Measurements from ENCODE around the gene PIP5K1A. TPM values are rescaled to one million over a fixed set of nuclear protein-coding genes. Genes with fewer than 3 reads are reported as not detected.
"Not testable (repeated sequence)": the region's sequence is repeated elsewhere in the genome, so short reads cannot be mapped to it uniquely, and the experiment has no call there.

Gene PIP5K1A
- total and polyA plus RNA-seq, 3 experiments from 2014 or later = 13.0 to 77.0 (median 76.7) TPM

- Mint-ChIP-seq H3K36me3 (peaks cover 0 to 10% (median 0%) of the 10 kb centered on the region in 3 donors), H3K4me3 (peak overlapping the region in 2 of 7 donors; percentile 43 to 59), H3K4me1 (peaks cover 27 to 44% (median 42%) of the 10 kb centered on the region in 3 donors), H3K27ac (no peak overlapping the region), H3K27me3 (peaks cover 2 to 8% of the 10 kb centered on the region in 2 donors), H3K9me3 (no peaks in the 10 kb centered on the region)
- no peak overlapping the region for H3K27ac ChIP-seq (ENCODE audit: low read depth, low read length)
- no peaks in the 10 kb centered on the region for H3K27me3 ChIP-seq (ENCODE audit: insufficient read depth, low read length, poor library complexity, severe bottlenecking)
- no peaks in the 10 kb centered on the region for H3K9me3 ChIP-seq (ENCODE audit: low read length)
- no peaks in the 10 kb centered on the region for H3K36me3 ChIP-seq (ENCODE audit: insufficient read depth, low read length)
- ChIA-PET POLR2A (no interaction called here), CTCF (interaction anchor here (1.1 to 1.3 kb wide), 2 partner anchors 35 to 92 kb away, joined by 3 to 4 read pairs; partner anchors contain the start of gene TNFAIP8L2)
- H3K4me3 ChIP-seq (ENCODE audit: low read length) = no peak overlapping the region
- H3K4me1 ChIP-seq (ENCODE audit: insufficient read depth, low read length) = peaks cover 19% of the 10 kb centered on the region
- no peak for DNase-seq
Observed at GRCh38 chr1:151192047-151192446, 6.3 kb upstream of the PIP5K1A start.

- peaks cover 0 to under 1% (median 0%) of the 10 kb centered on the region in 5 donors for H3K9me3 Mint-ChIP-seq
- no peak overlapping the region for H3K4me3 ChIP-seq (ENCODE audit: low read length)
- H3K27me3 Mint-ChIP-seq = peaks cover 4 to 8% of the 10 kb centered on the region in 2 donors
- peaks cover 24% of the 10 kb centered on the region for H3K4me1 ChIP-seq (ENCODE audit: insufficient read depth, low read length)
- H3K27ac Mint-ChIP-seq = no peak overlapping the region
- no peak overlapping the region for H3K4me3 Mint-ChIP-seq
- H3K27me3 ChIP-seq (ENCODE audit: insufficient read depth, low read length, poor library complexity, severe bottlenecking) = no peaks in the 10 kb centered on the region
- H3K36me3 Mint-ChIP-seq = peaks cover 0 to 10% (median 0%) of the 10 kb centered on the region in 3 donors
- no peak for DNase-seq
- CTCF ChIA-PET = interaction anchor here (1.1 to 1.3 kb wide), 3 partner anchors 13 to 94 kb away, joined by 3 to 5 read pairs (median 4); partner anchors contain the start of gene TNFAIP8L2
- peaks cover 30 to 42% (median 40%) of the 10 kb centered on the region in 3 donors for H3K4me1 Mint-ChIP-seq
- H3K36me3 ChIP-seq (ENCODE audit: insufficient read depth, low read length) = no peaks in the 10 kb centered on the region
- POLR2A ChIA-PET = interaction anchor here (0.6 kb wide), 1 partner anchor 57 kb away, joined by 4 read pairs; no protein-coding TSS in a partner anchor
- H3K27ac ChIP-seq (ENCODE audit: low read depth, low read length) = no peak overlapping the region
- H3K9me3 ChIP-seq (ENCODE audit: low read length) = no peaks in the 10 kb centered on the region
Observed at GRCh38 chr1:151193304-151193703, 5.0 kb upstream of the PIP5K1A start.

- H3K27ac ChIP-seq (ENCODE audit: low read depth, low read length) = no peak overlapping the region
- POLR2A ChIA-PET = no interaction called here
- Mint-ChIP-seq H3K4me1 (peaks cover 29 to 41% (median 39%) of the 10 kb centered on the region in 3 donors), H3K4me3 (peak overlapping the region in 1 of 7 donors; percentile 56), H3K36me3 (peaks cover 0 to 16% (median 0%) of the 10 kb centered on the region in 3 donors), H3K27ac (peak overlapping the region in 3 of 8 donors; percentile 7 to 52 (median 47)), H3K9me3 (peaks cover 0 to 2% (median 0%) of the 10 kb centered on the region in 5 donors), H3K27me3 (peaks cover 5 to 8% of the 10 kb centered on the region in 2 donors)
- peaks cover 19% of the 10 kb centered on the region for H3K4me1 ChIP-seq (ENCODE audit: insufficient read depth, low read length)
- no peak overlapping the region for H3K4me3 ChIP-seq (ENCODE audit: low read length)
- H3K36me3 ChIP-seq (ENCODE audit: insufficient read depth, low read length) = no peaks in the 10 kb centered on the region
- CTCF ChIA-PET = interaction anchor here (1.3 kb wide), 1 partner anchor 12 kb away, joined by 5 read pairs; no protein-coding TSS in a partner anchor
- H3K9me3 ChIP-seq (ENCODE audit: low read length) = no peaks in the 10 kb centered on the region
- no peak for DNase-seq
- H3K27me3 ChIP-seq (ENCODE audit: insufficient read depth, low read length, poor library complexity, severe bottlenecking) = no peaks in the 10 kb centered on the region
Observed at GRCh38 chr1:151193856-151194255, 4.5 kb upstream of the PIP5K1A start.

- POLR2A ChIA-PET; H3K27me3 ChIP-seq (ENCODE audit: insufficient read depth, low read length, poor library complexity, severe bottlenecking); H3K36me3 ChIP-seq (ENCODE audit: insufficient read depth, low read length); H3K27ac ChIP-seq (ENCODE audit: low read depth, low read length); H3K9me3 Mint-ChIP-seq; DNase-seq; H3K4me3 ChIP-seq (ENCODE audit: low read length); H3K9me3 ChIP-seq (ENCODE audit: low read length); H3K27me3 Mint-ChIP-seq: not testable (repeated sequence)
- peaks cover 19% of the 10 kb centered on the region for H3K4me1 ChIP-seq (ENCODE audit: insufficient read depth, low read length)
- Mint-ChIP-seq H3K36me3 (peaks cover 0 to 17% (median 2%) of the 10 kb centered on the region in 3 donors), H3K27ac (peak overlapping the region in 1 of 8 donors; percentile 61), H3K4me3 (peak overlapping the region in 1 of 7 donors; percentile 32), H3K4me1 (peaks cover 32 to 41% (median 39%) of the 10 kb centered on the region in 3 donors)
- CTCF ChIA-PET = interaction anchor here (1.1 kb wide), 1 partner anchor 57 kb away, joined by 5 read pairs; no protein-coding TSS in a partner anchor
Observed at GRCh38 chr1:151194894-151195594, 3.3 kb upstream of the PIP5K1A start.

- POLR2A ChIA-PET = interaction anchor here (0.7 to 0.8 kb wide), 2 partner anchors 8 to 56 kb away, joined by 3 to 11 read pairs; no protein-coding TSS in a partner anchor
Observed at GRCh38 chr1:151196292-151196800, 2.0 kb upstream of the PIP5K1A start.

GRCh38 chr1:151197863-151198253 is 494 bp upstream of the PIP5K1A start:
- peak in 1 of 5 donors; percentile 8 for DNase-seq
- Histone ChIP-seq H3K27me3 (ENCODE audit: insufficient read depth, low read length, poor library complexity, severe bottlenecking) (no peaks in the 10 kb centered on the region), H3K4me3 (ENCODE audit: low read length) (peak overlapping the region; percentile 89), H3K4me1 (ENCODE audit: insufficient read depth, low read length) (peaks cover 18% of the 10 kb centered on the region), H3K27ac (ENCODE audit: low read depth, low read length) (no peak overlapping the region), H3K36me3 (ENCODE audit: insufficient read depth, low read length) (no peaks in the 10 kb centered on the region), H3K9me3 (ENCODE audit: low read length) (no peaks in the 10 kb centered on the region)
- CTCF ChIA-PET = interaction anchor here (3.4 kb wide), 1 partner anchor 54 kb away, joined by 13 read pairs; no protein-coding TSS in a partner anchor
- peaks cover 0 to 28% (median 3%) of the 10 kb centered on the region in 3 donors for H3K36me3 Mint-ChIP-seq
- peaks cover 5 to 8% of the 10 kb centered on the region in 2 donors for H3K27me3 Mint-ChIP-seq
- peak overlapping the region; percentile 95 to 100 (median 98) for H3K4me3 Mint-ChIP-seq
- peaks cover 36 to 49% (median 44%) of the 10 kb centered on the region in 3 donors for H3K4me1 Mint-ChIP-seq
- POLR2A ChIA-PET = interaction anchor here (2.2 kb wide), 1 partner anchor 8 kb away, joined by 8 read pairs; the partner anchor contains the start of gene VPS72
- H3K9me3 Mint-ChIP-seq = peaks cover 0 to 2% (median 0%) of the 10 kb centered on the region in 5 donors
- peak overlapping the region; percentile 91 to 99 (median 96) for H3K27ac Mint-ChIP-seq

More at GRCh38 chr1:151196292-151196800, 2.0 kb upstream of the PIP5K1A start:
- Histone ChIP-seq H3K4me3 (ENCODE audit: low read length) (no peak overlapping the region), H3K27ac (ENCODE audit: low read depth, low read length) (no peak overlapping the region), H3K36me3 (ENCODE audit: insufficient read depth, low read length) (no peaks in the 10 kb centered on the region), H3K4me1 (ENCODE audit: insufficient read depth, low read length) (peaks cover 18% of the 10 kb centered on the region), H3K27me3 (ENCODE audit: insufficient read depth, low read length, poor library complexity, severe bottlenecking) (no peaks in the 10 kb centered on the region), H3K9me3 (ENCODE audit: low read length) (no peaks in the 10 kb centered on the region)
- Mint-ChIP-seq H3K27me3 (peaks cover 5 to 8% of the 10 kb centered on the region in 2 donors), H3K27ac (peak overlapping the region in 3 of 8 donors; percentile 53 to 64 (median 54)), H3K4me1 (peaks cover 34 to 39% (median 35%) of the 10 kb centered on the region in 3 donors), H3K9me3 (peaks cover 0 to 2% (median 0%) of the 10 kb centered on the region in 5 donors), H3K4me3 (peak overlapping the region in 5 of 7 donors; percentile 12 to 77 (median 54)), H3K36me3 (peaks cover 0 to 18% (median 2%) of the 10 kb centered on the region in 3 donors)
- peak; percentile 13 to 63 (median 46) for DNase-seq
- CTCF ChIA-PET = interaction anchor here (0.7 to 1.1 kb wide), 2 partner anchors 56 to 140 kb away, joined by 3 to 5 read pairs; no protein-coding TSS in a partner anchor

- Histone ChIP-seq H3K4me1 (ENCODE audit: insufficient read depth, low read length) (peaks cover 22% of the 10 kb centered on the region), H3K9me3 (ENCODE audit: low read length) (no peaks in the 10 kb centered on the region), H3K27me3 (ENCODE audit: insufficient read depth, low read length, poor library complexity, severe bottlenecking) (no peaks in the 10 kb centered on the region), H3K36me3 (ENCODE audit: insufficient read depth, low read length) (no peaks in the 10 kb centered on the region), H3K4me3 (ENCODE audit: low read length) (peak overlapping the region; percentile 89), H3K27ac (ENCODE audit: low read depth, low read length) (peak overlapping the region; percentile 85)
- no peak for DNase-seq
- peaks cover 41 to 60% (median 53%) of the 10 kb centered on the region in 3 donors for H3K4me1 Mint-ChIP-seq
- H3K27ac Mint-ChIP-seq = peak overlapping the region; percentile 54 to 99 (median 96)
- POLR2A ChIA-PET = interaction anchor here (2.2 kb wide), 1 partner anchor 10 kb away, joined by 8 read pairs; the partner anchor contains the start of gene VPS72
- H3K9me3 Mint-ChIP-seq = peaks cover 0 to 2% (median 0%) of the 10 kb centered on the region in 5 donors
- peak overlapping the region; percentile 95 to 100 (median 98) for H3K4me3 Mint-ChIP-seq
- H3K36me3 Mint-ChIP-seq = peaks cover 0 to 40% (median 7%) of the 10 kb centered on the region in 3 donors
- CTCF ChIA-PET = interaction anchor here (1.7 to 3.4 kb wide), 2 partner anchors 10 to 52 kb away, joined by 3 to 13 read pairs; partner anchors contain the start of gene VPS72
- peaks cover 3 to 5% of the 10 kb centered on the region in 2 donors for H3K27me3 Mint-ChIP-seq
Observed at GRCh38 chr1:151199873-151200581, 1.7 kb downstream of the PIP5K1A start.

Measured in CD8-positive, alpha-beta memory T cell (primary cell).